GM19240 (cell line): ENCODE data around the gene PON2.
"Not testable (repeated sequence)": the region's sequence is repeated elsewhere in the genome, so short reads cannot be mapped to it uniquely, and the experiment has no call there.

Source experiments
- DNase-seq: peaks from one replicate; pipeline ENCODE4 v3.0.0; 2011; ENCODE audit warnings: low spot score; ENCODE audit not compliant: insufficient read length

Gene PON2

GRCh38 chr7:95405208-95405607 lies 29.6 kb downstream of the PON2 start:
- no peak for DNase-seq

GRCh38 chr7:95404316-95404865 lies 30.4 kb downstream of the PON2 start:
- no peak for DNase-seq

- no peak for DNase-seq
These were observed 36.5 kb downstream of the PON2 start for GRCh38 chr7:95398155-95398940.

- DNase-seq: no peak
These were observed 37.4 kb downstream of the PON2 start for GRCh38 chr7:95397381-95397780.

DNA sequence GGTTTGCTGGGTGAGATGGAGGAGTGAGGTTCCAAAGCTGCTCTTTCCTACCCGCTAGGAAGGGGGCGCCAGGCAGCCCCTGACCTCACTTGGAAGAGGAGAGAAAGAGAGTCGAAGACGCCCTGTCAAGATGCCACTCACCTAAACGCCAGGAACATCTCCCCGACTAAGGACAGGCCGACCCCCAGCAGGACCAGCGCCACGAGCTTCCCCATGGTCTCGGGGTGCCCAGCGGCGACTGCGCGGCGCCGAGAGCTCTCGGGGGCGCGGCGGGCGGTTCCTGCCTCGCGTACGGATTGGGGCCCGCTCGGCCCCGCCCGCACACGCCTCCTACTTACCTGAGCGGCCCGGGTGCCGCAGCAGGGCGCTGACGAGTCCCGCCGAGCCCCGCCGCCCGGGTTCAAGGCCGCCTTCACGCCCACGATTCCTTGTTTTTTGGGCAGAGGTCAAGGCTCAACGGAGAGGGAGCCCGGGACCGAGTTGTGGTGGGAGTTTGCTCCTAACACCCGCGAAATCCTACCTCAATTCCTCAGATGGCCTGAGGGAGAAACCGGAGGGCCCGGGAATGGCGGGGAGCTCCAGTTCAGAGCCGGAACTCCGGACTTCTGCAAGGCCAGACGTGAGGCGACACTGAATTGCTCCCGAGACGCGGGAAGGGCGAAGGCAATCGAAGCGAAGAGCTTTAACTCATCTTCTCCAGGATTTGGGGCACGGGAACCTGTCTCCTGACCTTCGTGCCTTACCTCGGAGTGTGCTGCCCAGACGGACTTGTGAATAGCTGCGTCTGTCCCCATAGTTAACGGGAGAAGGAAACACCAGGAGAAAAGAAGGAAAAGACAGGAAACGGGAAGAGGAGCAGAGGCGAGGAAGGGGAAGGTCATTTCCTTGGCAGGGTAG lies 38.4 kb downstream of the PON2 start, which contains the start of gene PON3:
TSS of gene PON3 (minus strand) at position 240 of the 897 bp plus-strand sequence. CDS start at position 215, 25 bp downstream.
- DNase-seq: no peak

- no peak for DNase-seq
These were observed 39.1 kb downstream of the PON2 start for GRCh38 chr7:95395755-95396135.

DNA sequence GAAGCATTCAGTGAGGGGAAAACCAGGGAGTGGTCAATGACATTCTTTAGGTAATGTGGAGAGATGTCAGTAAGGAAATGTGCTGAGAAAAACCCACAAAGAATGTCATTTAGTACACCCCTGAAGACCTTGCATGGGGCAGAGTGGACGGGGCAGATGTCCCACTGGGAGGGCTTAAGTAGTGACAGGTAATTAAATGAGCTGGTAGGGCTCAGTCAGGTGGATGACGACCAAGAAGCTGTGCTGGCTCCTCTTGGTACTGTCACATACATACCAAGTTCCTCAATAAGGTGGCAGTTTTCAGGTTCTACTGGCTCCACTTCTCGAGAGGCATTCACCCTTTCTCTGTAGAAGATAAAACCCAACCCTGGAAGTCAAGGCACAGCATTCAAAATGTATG lies 40.5 kb downstream of the PON2 start:
- no peak for DNase-seq

DNA sequence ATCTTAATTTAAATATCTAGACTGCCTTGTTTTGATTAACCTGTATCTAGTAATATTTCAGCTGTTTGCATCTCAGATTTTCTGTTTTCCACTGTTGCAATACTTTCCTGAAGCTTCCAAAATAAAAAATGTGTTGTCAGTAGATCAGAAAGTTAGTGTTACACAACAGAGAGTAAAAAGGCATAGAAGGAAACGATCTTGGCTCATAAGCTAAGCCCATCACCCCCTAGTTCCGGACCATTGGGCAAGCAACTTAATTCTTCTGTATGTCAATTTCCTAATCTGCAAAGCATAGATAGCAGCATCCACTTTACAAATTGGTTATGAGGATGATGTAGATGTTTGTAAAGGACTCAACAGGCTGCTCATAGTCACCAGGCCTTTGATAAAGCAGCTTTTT lies 43.1 kb downstream of the PON2 start:
- DNase-seq: no peak

- DNase-seq: no peak
These were observed 45.3 kb downstream of the PON2 start for GRCh38 chr7:95389516-95389915.

DNA sequence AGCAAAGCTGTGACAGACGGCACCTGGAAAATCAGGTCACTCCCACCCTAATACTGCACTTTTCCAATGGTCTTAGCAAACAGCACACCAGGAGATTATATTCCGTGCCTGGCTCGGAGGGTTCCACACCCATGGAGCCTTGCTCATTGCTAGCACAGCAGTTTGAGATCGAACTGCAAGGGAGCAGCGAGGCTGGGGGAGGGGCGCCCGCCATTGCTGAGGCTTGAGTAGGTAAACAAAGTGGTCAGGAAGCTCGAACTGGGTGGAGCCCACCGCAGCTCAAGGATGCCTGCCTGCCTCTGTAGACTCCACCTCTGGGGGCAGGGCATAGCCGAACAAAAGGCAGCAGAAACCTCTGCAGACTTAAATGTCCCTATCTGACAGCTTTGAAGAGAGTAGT lies 55.4 kb downstream of the PON2 start:
- DNase-seq: not testable (repeated sequence)

DNA sequence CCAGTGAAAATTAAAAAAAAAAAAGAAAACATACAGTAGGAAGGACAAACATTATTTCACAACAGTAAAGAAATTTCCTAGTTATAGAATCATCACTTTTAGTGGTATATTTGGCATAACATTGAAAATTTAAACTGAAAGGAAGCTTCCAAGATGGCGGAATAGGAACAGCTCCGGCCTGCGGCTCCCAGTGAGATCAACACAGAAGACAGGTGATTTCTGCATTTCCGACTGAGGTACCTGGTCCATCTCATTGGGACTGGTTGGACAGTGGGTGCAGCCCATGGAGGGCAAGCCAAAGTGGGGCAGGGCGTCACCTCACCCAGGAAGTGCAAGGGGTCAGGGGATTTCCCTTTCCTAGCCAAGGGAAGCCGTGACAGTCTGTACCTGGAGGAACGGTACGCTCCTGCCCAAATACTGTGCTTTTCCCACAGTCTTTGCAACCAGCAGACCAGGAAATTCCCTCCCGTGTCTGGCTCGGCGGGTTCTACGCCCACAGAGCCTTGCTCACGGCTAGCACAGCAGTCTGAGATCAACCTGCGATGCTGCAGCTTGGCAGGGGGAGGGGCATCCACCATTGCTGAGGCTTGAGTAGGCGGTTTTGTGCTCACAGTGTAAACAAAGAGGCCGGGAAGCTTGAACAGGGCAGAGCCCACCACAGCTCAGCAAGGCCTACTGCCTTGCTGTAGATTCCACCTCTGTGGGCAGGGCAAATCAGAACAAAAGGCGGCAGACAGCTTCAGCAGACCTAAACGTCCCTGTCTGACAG lies 58.0 kb downstream of the PON2 start:
- DNase-seq: no peak

GRCh38 chr7:95375591-95376257 lies 59.1 kb downstream of the PON2 start:
- DNase-seq: no peak

DNA sequence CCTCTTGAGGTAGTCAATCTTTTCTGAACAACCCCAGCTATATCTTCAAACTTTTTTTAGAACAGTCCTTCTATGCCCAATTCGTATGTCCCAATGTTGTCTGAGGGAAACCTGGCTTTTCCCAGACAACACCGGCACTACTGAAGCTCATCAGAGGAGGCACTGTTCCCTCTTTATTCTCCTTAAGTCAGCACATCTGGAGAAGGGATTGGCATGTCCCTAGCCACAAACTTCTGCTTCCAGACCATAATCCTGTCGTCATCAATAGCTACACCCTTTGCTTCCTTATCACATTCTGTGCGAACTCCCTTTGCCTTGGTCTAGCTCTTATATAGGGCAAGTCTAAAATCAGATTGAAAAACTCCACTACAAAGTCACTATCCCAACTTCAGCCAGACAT lies 61.5 kb downstream of the PON2 start:
- no peak for DNase-seq

DNA sequence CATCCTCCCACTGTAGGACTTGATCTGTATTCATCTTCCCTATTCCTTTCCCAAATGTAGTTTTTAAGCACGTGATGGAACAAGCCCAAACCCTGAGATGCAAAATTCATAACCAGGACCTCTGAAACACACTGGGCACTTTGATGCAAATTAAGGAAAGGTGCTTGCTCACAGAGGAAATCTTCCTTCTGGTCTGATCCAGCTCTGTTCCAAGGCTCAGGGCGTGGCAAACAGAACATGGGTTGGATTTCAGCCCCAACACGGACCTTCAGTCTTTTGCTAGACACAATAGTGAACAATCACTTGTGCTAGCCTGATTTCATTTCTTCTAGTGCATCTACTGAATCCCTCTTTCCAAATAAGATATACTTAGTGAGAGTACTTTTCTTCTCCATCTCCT lies 66.6 kb downstream of the PON2 start:
- no peak for DNase-seq

DNA sequence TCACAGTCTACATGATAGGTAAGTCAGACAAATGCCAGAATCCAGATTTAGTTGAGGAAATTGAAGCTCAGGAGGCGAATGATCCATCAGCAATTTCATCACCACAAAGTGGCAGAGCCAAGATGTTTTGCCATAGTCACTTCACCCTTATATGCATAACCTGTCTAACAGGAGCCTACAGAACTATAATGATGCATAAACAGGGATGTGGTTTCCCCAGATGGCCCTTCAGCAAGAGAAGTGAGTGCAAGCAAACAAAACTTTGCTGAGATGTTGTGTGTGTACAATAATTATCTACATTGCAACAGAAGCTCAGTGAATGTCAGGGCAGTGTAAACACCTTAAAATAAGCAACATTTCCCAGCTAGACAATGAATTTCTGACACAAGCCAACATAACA lies 67.2 kb downstream of the PON2 start:
- no peak for DNase-seq

- no peak for DNase-seq
These were observed 69.7 kb downstream of the PON2 start for GRCh38 chr7:95365151-95365550.

GRCh38 chr7:95357623-95358022 lies 77.2 kb downstream of the PON2 start:
- DNase-seq: no peak
